Trophoblast cell (in vitro differentiated cells and primary cell): ENCODE measurements around the gene ITPR1.
A peak's percentile ranks its signal among the peaks of the same experiment; 100 is the strongest.

Source experiments
- DNase-seq, 2 donors: peaks; one replicate each; pipeline ENCODE4 v3.0.0-alpha.2; 2016
- H2AFZ ChIP-seq: 2 replicates; pipeline ENCODE4 v1.6.1; 2013; ENCODE audit warnings: low read length, moderate library complexity, mild to moderate bottlenecking; ENCODE audit not compliant: insufficient read depth, poor library complexity
- H2AK5ac ChIP-seq: 2 replicates; pipeline ENCODE4 v1.6.1; 2013; ENCODE audit warnings: mild to moderate bottlenecking, low read length
- H2BK120ac ChIP-seq: 2 replicates; pipeline ENCODE4 v1.6.1; 2013; ENCODE audit warnings: low read length, mild to moderate bottlenecking, moderate library complexity; ENCODE audit not compliant: insufficient read depth, poor library complexity
- H2BK12ac ChIP-seq: 2 replicates; pipeline ENCODE4 v1.6.1; 2013; ENCODE audit warnings: mild to moderate bottlenecking, low read length, moderate library complexity
- H2BK5ac ChIP-seq: 2 replicates; pipeline ENCODE4 v1.6.1; 2013; ENCODE audit warnings: low read length, low read depth, moderate library complexity, mild to moderate bottlenecking; ENCODE audit not compliant: poor library complexity
- H3K14ac ChIP-seq: 2 replicates; pipeline ENCODE4 v1.6.1; 2013; ENCODE audit warnings: mild to moderate bottlenecking, low read length
- H3K18ac ChIP-seq: 2 replicates; pipeline ENCODE4 v1.6.1; 2013; ENCODE audit warnings: mild to moderate bottlenecking, low read length
- H3K23ac ChIP-seq: 2 replicates; pipeline ENCODE4 v1.6.1; 2013; ENCODE audit warnings: low read length
- H3K27ac ChIP-seq: 2 replicates; pipeline ENCODE4 v1.5.1; 2013; ENCODE audit warnings: low read depth, mild to moderate bottlenecking, inconsistent platforms, low read length, moderate library complexity
- H3K27me3 ChIP-seq: 2 replicates; pipeline ENCODE4 v1.6.1; 2013; ENCODE audit warnings: inconsistent platforms, mild to moderate bottlenecking, low read length, moderate library complexity; ENCODE audit not compliant: insufficient read depth
- H3K36me3 ChIP-seq, 2 experiments: 1 replicate in 1 of 2; 2 replicates in 1 of 2; pipeline ENCODE4 v1.6.1; 2013; ENCODE audit warnings: low read length in 2 of 2, mild to moderate bottlenecking in 2 of 2, moderate library complexity in 1 of 2; ENCODE audit not compliant: insufficient read depth in 2 of 2, control insufficient read depth in 1 of 2
- H3K4ac ChIP-seq: 2 replicates; pipeline ENCODE4 v1.6.1; 2013; ENCODE audit warnings: low read depth, mild to moderate bottlenecking, low read length, moderate library complexity
- H3K4me1 ChIP-seq, 2 experiments: 1 replicate in 1 of 2; 2 replicates in 1 of 2; pipeline ENCODE4 v1.6.1; 2013; ENCODE audit warnings: low read length in 2 of 2, mild to moderate bottlenecking in 2 of 2, moderate library complexity in 1 of 2; ENCODE audit not compliant: insufficient read depth in 2 of 2, control insufficient read depth in 1 of 2
- H3K4me2 ChIP-seq: 2 replicates; pipeline ENCODE4 v1.6.1; 2013; ENCODE audit warnings: inconsistent platforms, mild to moderate bottlenecking, low read length, moderate library complexity
- H3K4me3 ChIP-seq: 2 replicates; pipeline ENCODE4 v1.5.1; 2013; ENCODE audit warnings: mild to moderate bottlenecking, low read depth, low read length, inconsistent platforms
- H3K79me1 ChIP-seq: one replicate; pipeline ENCODE4 v1.6.1; 2013; ENCODE audit warnings: low read length
- H3K79me2 ChIP-seq: 2 replicates; pipeline ENCODE4 v1.6.1; 2013; ENCODE audit warnings: low read length, mild to moderate bottlenecking; ENCODE audit not compliant: control insufficient read depth, insufficient read depth, poor library complexity
- H3K9ac ChIP-seq: 2 replicates; pipeline ENCODE4 v1.6.1; 2013; ENCODE audit warnings: mild to moderate bottlenecking, low read length
- H3K9me3 ChIP-seq: 2 replicates; pipeline ENCODE4 v1.6.1; 2013; ENCODE audit warnings: low read depth, mild to moderate bottlenecking, control low read depth, inconsistent platforms, low read length; ENCODE audit not compliant: insufficient read depth
- H4K12ac ChIP-seq: 2 replicates; pipeline ENCODE4 v1.6.1; 2013; ENCODE audit warnings: low read depth, mild to moderate bottlenecking, low read length, moderate library complexity
- H4K8ac ChIP-seq: 2 replicates; pipeline ENCODE4 v1.6.1; 2013; ENCODE audit warnings: low read depth, mild to moderate bottlenecking, low read length, moderate library complexity
- H4K91ac ChIP-seq: one replicate; pipeline ENCODE4 v1.6.1; 2013; ENCODE audit warnings: low read depth, mild to moderate bottlenecking, low read length, moderate library complexity
- WGBS: extraction: QIAGEN DNeasy Blood & Tissue Kit; methylation state at CpG from one replicate; pipeline ENCODE4 v1.1.7; 2013; ENCODE audit warnings: missing lambda C conversion rate; ENCODE audit not compliant: insufficient read length, insufficient coverage; ENCODE audit errors: extremely low coverage; 5-methylcytosine and 5-hydroxymethylcytosine counted together

ITPR1 gene

DNA sequence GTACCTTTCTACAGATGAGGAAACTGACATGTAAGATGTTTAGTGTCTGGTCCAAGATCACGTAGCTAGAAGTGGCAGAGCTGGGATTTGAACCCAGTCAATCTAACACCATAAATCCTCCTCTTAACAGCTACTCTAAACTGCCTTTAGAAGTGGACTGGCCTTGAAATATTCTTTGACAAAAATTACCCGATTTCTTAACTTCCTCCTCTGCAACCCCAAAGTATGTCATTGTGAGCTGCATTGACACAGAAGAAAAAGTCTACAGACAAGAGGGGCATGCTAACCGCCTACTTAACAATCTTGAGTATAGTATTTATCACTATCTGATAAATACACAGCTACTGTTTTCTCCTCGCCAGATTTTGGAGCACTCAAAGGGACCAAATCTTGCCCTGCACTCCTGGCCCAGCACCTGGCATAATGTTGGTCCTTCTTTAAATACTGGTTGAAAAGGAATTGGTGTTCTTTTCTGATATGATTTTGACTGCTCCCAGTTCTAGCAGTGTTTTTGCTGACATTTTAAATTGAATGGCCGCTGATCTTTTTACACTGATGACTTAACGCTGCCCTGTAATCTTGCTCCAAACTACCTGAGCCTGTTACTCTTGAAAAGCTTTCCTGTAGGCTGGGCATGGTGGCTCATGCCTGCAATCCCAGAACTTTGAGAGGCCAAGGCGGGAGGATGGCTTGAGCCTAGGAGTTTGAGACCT lies 36.9 kb downstream of the ITPR1 start:
- H3K4me1 ChIP-seq = peaks cover 4 to 5% of the 10 kb centered on the region in 2 experiments
- DNase-seq = peak in 1 of 2 donors; percentile 24
- H3K9me3 ChIP-seq = no peaks in the 10 kb centered on the region
- no peak overlapping the region for H2AFZ ChIP-seq
- no peak overlapping the region for H2BK12ac ChIP-seq
- H4K12ac ChIP-seq = no peak overlapping the region
- no peak overlapping the region for H3K4me2 ChIP-seq
- no peak overlapping the region for H2BK5ac ChIP-seq
- no peaks in the 10 kb centered on the region for H3K36me3 ChIP-seq
- H3K4me3 ChIP-seq = no peak overlapping the region
- H3K27me3 ChIP-seq = no peaks in the 10 kb centered on the region
- no peak overlapping the region for H3K27ac ChIP-seq
- no peak overlapping the region for H3K9ac ChIP-seq
- no peak overlapping the region for H3K23ac ChIP-seq
- no peak overlapping the region for H3K14ac ChIP-seq
- H3K79me1 ChIP-seq = no peaks in the 10 kb centered on the region
- no peak overlapping the region for H3K18ac ChIP-seq
- H2BK120ac ChIP-seq = no peak overlapping the region
- H3K79me2 ChIP-seq = no peaks in the 10 kb centered on the region
- H4K8ac ChIP-seq = no peak overlapping the region
- H3K4ac ChIP-seq = no peak overlapping the region
- no peak overlapping the region for H2AK5ac ChIP-seq
- H4K91ac ChIP-seq = no peak overlapping the region
- WGBS = no CpG with 5 or more reads among the region's 7 CpGs

DNA sequence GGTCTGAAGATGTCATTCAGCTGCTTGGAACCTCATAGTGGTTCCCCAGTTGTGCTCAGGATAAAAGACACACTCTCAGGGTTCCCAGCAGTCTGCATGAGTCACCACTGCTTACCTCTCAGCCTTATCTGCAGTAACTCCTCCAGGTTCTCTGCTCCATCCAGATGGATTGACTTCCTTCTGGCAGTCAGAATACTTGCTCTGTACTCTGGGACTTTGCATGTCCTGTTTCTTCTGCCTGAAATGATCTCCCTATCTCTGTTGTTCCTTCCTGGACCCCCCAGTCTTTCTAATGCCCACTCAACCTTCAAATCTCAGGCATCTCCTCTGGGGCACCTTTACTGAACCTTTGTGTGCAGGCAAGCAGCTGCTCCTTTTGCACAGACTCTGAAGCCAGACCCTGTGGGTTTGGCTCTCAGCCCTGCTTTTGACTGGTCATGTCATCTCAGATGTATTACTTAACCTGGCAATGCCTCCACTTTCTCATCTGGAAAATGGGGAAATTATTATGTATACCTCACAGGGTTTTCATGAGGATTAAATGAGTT lies 38.4 kb downstream of the ITPR1 start:
- H3K27ac ChIP-seq = no peak overlapping the region
- H3K9me3 ChIP-seq = no peaks in the 10 kb centered on the region
- no peak for DNase-seq
- H3K4ac ChIP-seq = no peak overlapping the region
- no peak overlapping the region for H3K18ac ChIP-seq
- H3K4me2 ChIP-seq = no peak overlapping the region
- H3K14ac ChIP-seq = no peak overlapping the region
- H3K79me2 ChIP-seq = no peaks in the 10 kb centered on the region
- no peaks in the 10 kb centered on the region for H3K36me3 ChIP-seq
- H3K4me1 ChIP-seq = peaks cover 4 to 5% of the 10 kb centered on the region in 2 experiments
- no peak overlapping the region for H2AFZ ChIP-seq
- H4K8ac ChIP-seq = no peak overlapping the region
- H2BK12ac ChIP-seq = no peak overlapping the region
- no peaks in the 10 kb centered on the region for H3K79me1 ChIP-seq
- H4K91ac ChIP-seq = no peak overlapping the region
- H2BK5ac ChIP-seq = no peak overlapping the region
- H2AK5ac ChIP-seq = no peak overlapping the region
- no peak overlapping the region for H4K12ac ChIP-seq
- H2BK120ac ChIP-seq = no peak overlapping the region
- H3K23ac ChIP-seq = no peak overlapping the region
- no peak overlapping the region for H3K4me3 ChIP-seq
- H3K27me3 ChIP-seq = no peaks in the 10 kb centered on the region
- no peak overlapping the region for H3K9ac ChIP-seq

DNA sequence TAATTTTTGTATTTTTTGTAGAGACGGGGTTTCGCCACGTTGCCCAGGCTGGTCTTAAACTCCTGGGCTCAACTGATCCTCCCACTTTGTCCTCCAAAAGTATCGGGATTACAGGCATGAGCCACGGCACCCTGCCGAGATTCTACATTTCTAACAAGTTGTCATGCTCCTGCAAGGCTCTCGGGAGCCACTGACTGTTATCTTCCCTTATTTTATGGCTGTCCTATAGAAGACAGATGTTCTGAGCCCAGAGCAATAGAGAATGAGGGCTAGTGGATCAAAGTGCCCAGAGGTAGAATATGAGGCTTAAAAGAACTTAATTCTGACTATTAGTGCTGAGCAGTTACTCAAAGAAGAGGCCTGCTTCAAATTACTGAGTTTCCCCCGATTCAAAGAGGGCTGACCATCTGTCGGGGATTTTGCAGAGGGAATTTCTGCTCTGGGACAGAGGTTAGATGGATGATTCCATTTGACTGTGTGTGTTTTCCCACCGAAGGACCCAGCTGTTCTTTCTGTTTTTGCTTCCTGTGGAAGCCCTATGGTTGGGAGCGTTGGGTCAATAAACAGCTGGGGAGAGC lies 39.5 kb downstream of the ITPR1 start:
- Histone ChIP-seq H2BK12ac (no peak overlapping the region), H4K8ac (no peak overlapping the region), H3K9me3 (no peaks in the 10 kb centered on the region), H3K18ac (no peak overlapping the region), H3K14ac (no peak overlapping the region), H4K91ac (no peak overlapping the region), H3K36me3 (no peaks in the 10 kb centered on the region), H4K12ac (no peak overlapping the region), H2AFZ (no peak overlapping the region), H2BK120ac (no peak overlapping the region), H3K4me3 (no peak overlapping the region), H3K23ac (no peak overlapping the region), H2BK5ac (no peak overlapping the region), H3K79me2 (no peaks in the 10 kb centered on the region), H3K4ac (no peak overlapping the region), H3K4me1 (peaks cover 4 to 5% of the 10 kb centered on the region in 2 experiments), H2AK5ac (no peak overlapping the region), H3K27me3 (no peaks in the 10 kb centered on the region), H3K27ac (no peak overlapping the region), H3K79me1 (no peaks in the 10 kb centered on the region), H3K9ac (no peak overlapping the region), H3K4me2 (no peak overlapping the region)
- no peak for DNase-seq
- no CpG with 5 or more reads among the region's 11 CpGs for WGBS

DNA sequence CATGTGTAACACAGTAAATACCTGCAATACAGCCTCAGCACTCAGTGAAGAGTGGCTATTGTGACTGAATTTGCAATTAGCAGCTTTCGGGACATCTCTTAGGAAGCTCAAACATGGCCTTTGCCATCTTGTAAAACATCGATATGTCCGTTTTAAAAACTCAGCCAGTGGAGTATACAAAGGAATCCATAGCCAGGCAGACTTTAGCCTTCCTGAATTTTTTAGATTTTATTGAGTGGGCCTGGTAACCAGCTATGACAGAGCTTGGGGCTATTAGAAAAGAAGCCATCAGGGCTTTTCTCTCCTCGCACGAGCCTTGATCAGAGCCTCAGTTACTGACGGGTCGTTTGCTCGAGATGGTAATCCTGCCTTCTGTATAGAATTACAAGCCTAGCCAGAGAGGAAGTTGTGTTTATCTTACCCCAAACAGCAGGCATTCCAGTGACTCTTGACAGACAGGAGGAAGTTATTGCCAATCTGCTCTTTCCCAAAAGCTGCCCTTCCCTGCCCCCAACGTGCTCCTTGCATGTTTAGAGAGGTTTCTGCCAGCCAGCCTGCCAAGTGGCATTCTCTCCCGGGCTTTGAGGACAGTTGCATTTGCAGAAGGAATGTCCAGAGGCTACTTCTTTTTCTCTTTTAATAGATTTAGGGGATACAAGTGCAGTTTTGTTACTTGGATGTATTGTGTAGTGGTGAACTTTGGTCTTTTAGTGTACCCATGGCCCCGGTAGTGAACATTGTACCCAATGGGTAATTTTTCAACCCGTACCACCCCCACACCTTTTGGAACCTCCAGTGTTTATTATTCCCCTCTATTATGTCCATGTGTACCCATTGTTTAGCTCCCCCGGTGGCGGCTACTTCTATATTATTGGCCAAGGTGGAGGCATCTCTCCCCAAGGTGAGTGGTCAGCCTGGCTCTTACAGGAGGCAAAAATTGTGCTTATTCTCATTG lies 40.6 kb downstream of the ITPR1 start:
- H3K14ac ChIP-seq = no peak overlapping the region
- no peak overlapping the region for H2BK120ac ChIP-seq
- H3K4ac ChIP-seq = no peak overlapping the region
- no peak overlapping the region for H4K12ac ChIP-seq
- H4K8ac ChIP-seq = no peak overlapping the region
- no peak overlapping the region for H4K91ac ChIP-seq
- peaks cover 4% of the 10 kb centered on the region in 2 experiments for H3K4me1 ChIP-seq
- H3K9ac ChIP-seq = no peak overlapping the region
- no peak overlapping the region for H3K4me2 ChIP-seq
- H2AK5ac ChIP-seq = no peak overlapping the region
- H3K79me1 ChIP-seq = no peaks in the 10 kb centered on the region
- no peak overlapping the region for H3K23ac ChIP-seq
- no peaks in the 10 kb centered on the region for H3K36me3 ChIP-seq
- peak overlapping the region; percentile 48 for H2AFZ ChIP-seq
- no peak overlapping the region for H3K4me3 ChIP-seq
- no peaks in the 10 kb centered on the region for H3K27me3 ChIP-seq
- no peaks in the 10 kb centered on the region for H3K79me2 ChIP-seq
- no peak overlapping the region for H3K27ac ChIP-seq
- no peak overlapping the region for H2BK12ac ChIP-seq
- H2BK5ac ChIP-seq = no peak overlapping the region
- no peaks in the 10 kb centered on the region for H3K9me3 ChIP-seq
- H3K18ac ChIP-seq = no peak overlapping the region
- WGBS = no CpG with 5 or more reads among the region's 14 CpGs
- DNase-seq = peak in 1 of 2 donors; percentile 2
